C4-2B (cell line): ENCODE measurements around the gene INSIG2.

Experiments
- CTCF ChIP-seq: fragments of 450-650 bp; conservative IDR thresholded peaks from 2 replicates; pipeline ENCODE4 v1.5.1; 2017; ENCODE audit warnings: mild to moderate bottlenecking
- ZFX ChIP-seq: fragments of 450-650 bp; IDR thresholded peaks from 2 replicates; pipeline ENCODE4 v1.6.1; 2017

GRCh38 chr2:118123561-118124232, 35.4 kb downstream of the INSIG2 start:
- TF ChIP-seq CTCF (no peak), ZFX (no peak)
